ENCODE results near the gene FHL2.
"Not testable (repeated sequence)": the region's sequence is repeated elsewhere in the genome, so short reads cannot be mapped to it uniquely, and the experiment has no call there.

The FHL2 gene

GRCh38 chr2:105335469-105335868 is 63.4 kb downstream of the FHL2 start:
- Histone ChIP-seq H3K4me3 (ENCODE audit: low read length) (no peak overlapping the region), H3K4me1 (ENCODE audit: insufficient read depth, low read length) (peaks cover 8% of the 10 kb centered on the region; the same call in 1 of the 2 replicates), H3K27me3 (ENCODE audit: insufficient read depth, low read length) (0 out of 2 replicates have a peak, but pooled peaks cover 6% of the 10 kb centered on the region), H3K9ac (ENCODE audit: low read depth, low read length) (no peak overlapping the region), H3K27ac (ENCODE audit: low read depth, low read length) (no peak overlapping the region), H3K36me3 (ENCODE audit: insufficient read depth, low read length) (peaks cover 23% of the 10 kb centered on the region), H3K9me3 (ENCODE audit: insufficient read depth, low read depth, low read length) (no peaks in the 10 kb centered on the region)
- WGBS: 93% methylated on average over 1 of the region's 2 CpGs

- H3K27me3 ChIP-seq (ENCODE audit: insufficient read depth, low read length): 0 out of 2 replicates have a peak, but pooled peaks cover 9% of the 10 kb centered on the region
- no peaks in the 10 kb centered on the region for H3K9me3 ChIP-seq (ENCODE audit: insufficient read depth, low read depth, low read length)
- H3K36me3 ChIP-seq (ENCODE audit: insufficient read depth, low read length): peaks cover 11% of the 10 kb centered on the region; the same call in 1 of the 2 replicates
- no peak overlapping the region for H3K27ac ChIP-seq (ENCODE audit: low read depth, low read length)
- WGBS: 94% methylated on average over 4 of the region's 4 CpGs
- no peak overlapping the region for H3K9ac ChIP-seq (ENCODE audit: low read depth, low read length)
- no peak overlapping the region for H3K4me3 ChIP-seq (ENCODE audit: low read length)
- peaks cover 12% of the 10 kb centered on the region for H3K4me1 ChIP-seq (ENCODE audit: insufficient read depth, low read length)
These were observed 64.6 kb downstream of the FHL2 start for GRCh38 chr2:105334211-105334610.

DNA sequence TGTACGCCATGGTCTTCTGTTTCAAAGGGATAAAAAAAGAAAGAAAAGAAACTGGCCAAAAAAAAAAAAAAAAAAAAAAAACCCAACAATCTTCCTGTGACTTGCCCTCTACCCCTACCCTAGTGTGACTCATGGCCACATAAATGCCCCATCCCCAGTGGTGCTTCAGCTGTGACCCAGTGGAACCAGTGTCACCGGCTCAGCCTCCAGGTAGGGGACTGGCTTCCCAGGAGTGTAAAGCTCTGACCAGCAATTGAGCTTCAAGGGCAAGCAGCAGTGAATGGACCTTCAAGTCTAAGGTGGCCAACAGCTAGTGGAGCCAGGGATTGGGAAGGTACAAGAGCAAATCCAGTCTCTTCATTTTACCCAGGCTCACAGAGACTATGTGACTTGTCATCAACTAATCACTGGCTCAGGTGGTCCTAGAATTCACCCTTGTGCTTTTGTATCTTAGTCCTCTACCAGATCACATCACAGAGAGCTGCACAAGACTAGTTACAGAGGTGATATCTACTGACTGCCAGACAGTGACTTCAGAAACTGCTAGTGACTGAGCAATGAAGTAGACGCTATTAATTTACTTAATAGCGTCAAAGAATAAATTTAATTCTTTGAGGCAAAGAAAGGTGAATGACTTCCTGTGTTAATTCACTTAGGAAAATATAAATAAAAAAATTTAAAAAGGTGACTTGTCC is 68.0 kb downstream of the FHL2 start:
- Histone ChIP-seq H3K4me1 (ENCODE audit: insufficient read depth, low read length) (peaks cover 6% of the 10 kb centered on the region), H3K9ac (ENCODE audit: low read depth, low read length) (no peak overlapping the region; the same call in 1 of the 2 replicates), H3K36me3 (ENCODE audit: insufficient read depth, low read length) (peaks cover 11% of the 10 kb centered on the region; the same call in 1 of the 2 replicates), H3K27ac (ENCODE audit: low read depth, low read length) (no peak overlapping the region), H3K9me3 (ENCODE audit: insufficient read depth, low read depth, low read length) (no peaks in the 10 kb centered on the region), H3K27me3 (ENCODE audit: insufficient read depth, low read length) (0 out of 2 replicates have a peak, but pooled peaks cover 9% of the 10 kb centered on the region), H3K4me3 (ENCODE audit: low read length) (peak overlapping the region; percentile 74; the same call in 1 of the 2 replicates)
- WGBS: 96% methylated on average over 3 of the region's 4 CpGs

DNA sequence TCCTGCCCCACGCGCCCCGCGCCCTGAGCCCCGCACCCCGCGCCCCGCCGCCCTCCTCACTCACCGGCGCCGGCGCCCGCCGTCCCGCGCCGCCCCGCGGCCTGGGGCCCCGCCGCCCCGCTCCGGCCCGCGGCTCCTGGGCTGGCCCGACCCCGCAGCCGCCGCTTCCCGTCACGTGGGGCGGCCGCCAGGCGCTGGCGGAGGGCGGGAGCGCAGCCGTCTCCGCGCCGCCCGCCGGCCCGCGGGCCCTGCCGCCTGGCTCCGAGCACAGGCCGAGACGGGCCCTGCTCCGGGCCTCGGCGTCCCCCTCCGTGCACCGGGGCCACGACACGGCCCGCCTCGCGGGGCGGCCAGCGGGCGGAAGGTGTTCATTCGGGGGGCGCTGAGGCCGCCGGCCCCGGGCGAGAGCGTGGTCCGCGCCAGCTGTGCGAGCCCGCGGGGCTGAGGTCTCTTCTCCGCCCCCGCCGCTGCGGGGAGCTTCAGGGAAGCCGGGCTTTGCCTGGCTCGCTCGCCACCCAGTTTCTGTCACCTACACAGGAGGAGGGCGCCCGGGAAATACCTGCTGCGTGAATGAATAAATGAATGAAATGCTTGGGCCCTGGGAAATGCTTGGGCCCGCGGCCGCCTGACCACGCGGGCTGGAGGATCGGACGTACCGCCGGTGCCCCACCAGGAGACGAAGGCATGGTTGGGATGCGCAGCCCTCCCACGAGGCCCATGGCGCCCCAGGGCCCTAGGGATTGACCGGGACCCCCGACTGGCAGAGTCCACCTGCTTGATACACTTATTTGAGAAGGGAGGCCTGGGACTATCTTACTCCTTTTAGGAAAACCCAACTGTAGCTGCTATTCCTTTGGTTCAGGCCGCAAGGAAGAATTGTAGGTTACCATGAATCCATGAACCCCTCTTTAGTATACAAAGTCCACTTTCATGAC is 69.0 kb downstream of the FHL2 start, which contains the start of gene TGFBRAP1:
Gene TGFBRAP1 (minus strand): TSS at position 175 of the 935 bp plus-strand sequence. CDS start 21,434 bp downstream, outside the sequence.
- H3K4me1 ChIP-seq (ENCODE audit: insufficient read depth, low read length): peaks cover 16% of the 10 kb centered on the region
- WGBS: 3% methylated on average over 101 of the region's 101 CpGs

GRCh38 chr2:105329197-105329554 is 69.7 kb downstream of the FHL2 start:
- Histone ChIP-seq H3K9me3 (ENCODE audit: insufficient read depth, low read depth, low read length) (no peaks in the 10 kb centered on the region), H3K27ac (ENCODE audit: low read depth, low read length) (no peak overlapping the region), H3K27me3 (ENCODE audit: insufficient read depth, low read length) (0 out of 2 replicates have a peak, but pooled peaks cover 9% of the 10 kb centered on the region), H3K4me1 (ENCODE audit: insufficient read depth, low read length) (peaks cover 23% of the 10 kb centered on the region), H3K36me3 (ENCODE audit: insufficient read depth, low read length) (peaks cover 4% of the 10 kb centered on the region; the same call in 1 of the 2 replicates), H3K4me3 (ENCODE audit: low read length) (peak overlapping the region; percentile 73), H3K9ac (ENCODE audit: low read depth, low read length) (peak overlapping the region; percentile 54)
- 2% methylated on average over 14 of the region's 17 CpGs for WGBS

More for the DNA sequence above, 69.0 kb downstream of the FHL2 start, which contains the start of gene TGFBRAP1:
- H3K4me3 ChIP-seq (ENCODE audit: low read length): peak within 1 kb of the TSS; percentile 74
- H3K9me3 ChIP-seq (ENCODE audit: insufficient read depth, low read depth, low read length): no peaks in the 10 kb centered on the region
- H3K27me3 ChIP-seq (ENCODE audit: insufficient read depth, low read length): 0 out of 2 replicates have a peak, but pooled peaks cover 9% of the 10 kb centered on the region
- H3K36me3 ChIP-seq (ENCODE audit: insufficient read depth, low read length): peaks cover 10% of the 10 kb centered on the region; the same call in 1 of the 2 replicates
- H3K9ac ChIP-seq (ENCODE audit: low read depth, low read length): peak within 1 kb of the TSS; percentile 91
- H3K27ac ChIP-seq (ENCODE audit: low read depth, low read length): peak within 1 kb of the TSS; percentile 66

GRCh38 chr2:105328281-105329196 is 70.3 kb downstream of the FHL2 start:
- 76% methylated on average over 16 of the region's 16 CpGs for WGBS
- Histone ChIP-seq H3K36me3 (ENCODE audit: insufficient read depth, low read length) (no peaks in the 10 kb centered on the region), H3K27me3 (ENCODE audit: insufficient read depth, low read length) (0 out of 2 replicates have a peak, but pooled peaks cover 9% of the 10 kb centered on the region), H3K9ac (ENCODE audit: low read depth, low read length) (peak overlapping the region; percentile 54), H3K27ac (ENCODE audit: low read depth, low read length) (no peak overlapping the region), H3K9me3 (ENCODE audit: insufficient read depth, low read depth, low read length) (no peaks in the 10 kb centered on the region), H3K4me3 (ENCODE audit: low read length) (peak overlapping the region; percentile 73), H3K4me1 (ENCODE audit: insufficient read depth, low read length) (peaks cover 23% of the 10 kb centered on the region)

- peaks cover 23% of the 10 kb centered on the region for H3K4me1 ChIP-seq (ENCODE audit: insufficient read depth, low read length)
- H3K4me3 ChIP-seq (ENCODE audit: low read length): no peak overlapping the region
- H3K27ac ChIP-seq (ENCODE audit: low read depth, low read length): no peak overlapping the region
- no peaks in the 10 kb centered on the region for H3K9me3 ChIP-seq (ENCODE audit: insufficient read depth, low read depth, low read length)
- WGBS: 98% methylated on average over 2 of the region's 2 CpGs
- H3K9ac ChIP-seq (ENCODE audit: low read depth, low read length): no peak overlapping the region
- no peaks in the 10 kb centered on the region for H3K36me3 ChIP-seq (ENCODE audit: insufficient read depth, low read length)
- H3K27me3 ChIP-seq (ENCODE audit: insufficient read depth, low read length): 0 out of 2 replicates have a peak, but pooled peaks cover 9% of the 10 kb centered on the region
These were observed 71.2 kb downstream of the FHL2 start for GRCh38 chr2:105327690-105328089.

- H3K4me3 ChIP-seq (ENCODE audit: low read length); H3K36me3 ChIP-seq (ENCODE audit: insufficient read depth, low read length); H3K27ac ChIP-seq (ENCODE audit: low read depth, low read length); H3K27me3 ChIP-seq (ENCODE audit: insufficient read depth, low read length); H3K9ac ChIP-seq (ENCODE audit: low read depth, low read length); H3K9me3 ChIP-seq (ENCODE audit: insufficient read depth, low read depth, low read length): not testable (repeated sequence)
- peaks cover 23% of the 10 kb centered on the region for H3K4me1 ChIP-seq (ENCODE audit: insufficient read depth, low read length)
- 98% methylated on average over 3 of the region's 3 CpGs for WGBS
These were observed 71.6 kb downstream of the FHL2 start for GRCh38 chr2:105327271-105327670.

GRCh38 chr2:105325389-105325963 is 73.4 kb downstream of the FHL2 start:
- H3K36me3 ChIP-seq (ENCODE audit: insufficient read depth, low read length): no peaks in the 10 kb centered on the region
- H3K9me3 ChIP-seq (ENCODE audit: insufficient read depth, low read depth, low read length): no peaks in the 10 kb centered on the region
- no peak overlapping the region for H3K9ac ChIP-seq (ENCODE audit: low read depth, low read length)
- H3K27ac ChIP-seq (ENCODE audit: low read depth, low read length): peak overlapping the region; percentile 22; the same call in 1 of the 2 replicates
- H3K4me3 ChIP-seq (ENCODE audit: low read length): no peak overlapping the region
- 82% methylated on average over 3 of the region's 3 CpGs for WGBS
- peaks cover 23% of the 10 kb centered on the region for H3K4me1 ChIP-seq (ENCODE audit: insufficient read depth, low read length)
- 0 out of 2 replicates have a peak, but pooled peaks cover 3% of the 10 kb centered on the region for H3K27me3 ChIP-seq (ENCODE audit: insufficient read depth, low read length)

- Histone ChIP-seq H3K4me3 (ENCODE audit: low read length) (no peak overlapping the region), H3K36me3 (ENCODE audit: insufficient read depth, low read length) (no peaks in the 10 kb centered on the region), H3K9me3 (ENCODE audit: insufficient read depth, low read depth, low read length) (no peaks in the 10 kb centered on the region), H3K27ac (ENCODE audit: low read depth, low read length) (peak overlapping the region; percentile 22; the same call in 1 of the 2 replicates), H3K27me3 (ENCODE audit: insufficient read depth, low read length) (no peaks in the 10 kb centered on the region), H3K4me1 (ENCODE audit: insufficient read depth, low read length) (peaks cover 18% of the 10 kb centered on the region; the same call in 1 of the 2 replicates), H3K9ac (ENCODE audit: low read depth, low read length) (no peak overlapping the region)
- 89% methylated on average over 4 of the region's 4 CpGs for WGBS
These were observed 74.1 kb downstream of the FHL2 start for GRCh38 chr2:105324732-105325131.

Measured in HUES64 (cell line).